Neural cell (in vitro differentiated cells): ENCODE results near the gene USP25.

Experiments
- CTCF ChIP-seq: fragments of 450-650 bp; IDR thresholded peaks from 2 replicates; pipeline ENCODE4 v1.5.1; 2014; ENCODE audit warnings: antibody characterized with exemption, mild to moderate bottlenecking, moderate library complexity; ENCODE audit not compliant: poor library complexity, severe bottlenecking
- EZH2 ChIP-seq: fragments of 200-600, 300-800 bp; shearing (Covaris generic), sonication (generic); IDR thresholded peaks from 2 replicates; pipeline ENCODE4 v1.6.1; 2014; ENCODE audit warnings: antibody characterized with exemption, low read length, borderline replicate concordance, mild to moderate bottlenecking; ENCODE audit not compliant: insufficient read depth, poor library complexity, severe bottlenecking
- POLR2AphosphoS5 ChIP-seq: IDR thresholded peaks from 2 replicates; pipeline ENCODE4 v1.6.1; 2012
- RAD21 ChIP-seq: fragments of 450-650 bp; conservative IDR thresholded peaks from 2 replicates; pipeline ENCODE4 v1.6.1; 2014; ENCODE audit warnings: antibody characterized with exemption, mild to moderate bottlenecking, moderate library complexity
- REST ChIP-seq: IDR thresholded peaks from 2 replicates; pipeline ENCODE4 v1.6.1; 2012; ENCODE audit warnings: borderline replicate concordance
- TAF1 ChIP-seq: IDR thresholded peaks from 2 replicates; pipeline ENCODE4 v1.6.1; 2012; ENCODE audit warnings: low read depth

- TF ChIP-seq CTCF, result no peak
- no peak for TF ChIP-seq EZH2
- no peak for TF ChIP-seq POLR2AphosphoS5
- no peak for TF ChIP-seq REST
- no peak for TF ChIP-seq RAD21
- TF ChIP-seq TAF1, result no peak
Measured at GRCh38 chr21:15853126-15853525, 123.3 kb downstream of the USP25 start.
